IPS DF 6.9 (cell line): ENCODE results near the gene WARS2.

Experiments used
- DNase-seq: peaks from one replicate; pipeline ENCODE4 v3.0.0-alpha.2; 2013; ENCODE audit warnings: low read depth, low spot score
- H3K27ac ChIP-seq: one replicate; pipeline ENCODE4 v1.5.1; 2013; ENCODE audit warnings: low read length, control low read depth
- H3K27me3 ChIP-seq: 2 replicates; pipeline ENCODE4 v1.6.1; 2013; ENCODE audit warnings: mild to moderate bottlenecking, low read length; ENCODE audit not compliant: control insufficient read depth, insufficient read depth
- H3K36me3 ChIP-seq: 2 replicates; pipeline ENCODE4 v1.6.1; 2013; ENCODE audit warnings: low read length; ENCODE audit not compliant: control insufficient read depth, insufficient read depth
- H3K4me1 ChIP-seq: 2 replicates; pipeline ENCODE4 v1.6.1; 2013; ENCODE audit warnings: low read length; ENCODE audit not compliant: control insufficient read depth, insufficient read depth
- H3K4me3 ChIP-seq: 2 replicates; pipeline ENCODE4 v1.5.1; 2013; ENCODE audit warnings: mild to moderate bottlenecking, low read length
- H3K9me3 ChIP-seq: 2 replicates; pipeline ENCODE4 v1.6.1; 2013; ENCODE audit warnings: low read length, inconsistent platforms; ENCODE audit not compliant: control insufficient read depth, insufficient read depth
- WGBS: extraction: QIAGEN DNeasy Blood & Tissue Kit; methylation state at CpG from one replicate; pipeline ENCODE4 v1.1.7; 2013; ENCODE audit warnings: mixed read lengths, missing lambda C conversion rate; ENCODE audit not compliant: insufficient read length, insufficient coverage; 5-methylcytosine and 5-hydroxymethylcytosine counted together

Gene WARS2

GRCh38 chr1:119045096-119045746 lies 95.2 kb downstream of the WARS2 start:
- Histone ChIP-seq H3K4me3 (no peak overlapping the region), H3K9me3 (no peaks in the 10 kb centered on the region), H3K4me1 (no peaks in the 10 kb centered on the region), H3K27me3 (no peaks in the 10 kb centered on the region), H3K27ac (no peak overlapping the region), H3K36me3 (no peaks in the 10 kb centered on the region)
- whole genome bisulfite sequencing, result no CpG with 5 or more reads among the region's 1 CpG
- DNase-seq, result no peak

GRCh38 chr1:119040906-119041305 lies 99.5 kb downstream of the WARS2 start:
- Histone ChIP-seq H3K4me1 (no peaks in the 10 kb centered on the region), H3K27ac (no peak overlapping the region), H3K36me3 (no peaks in the 10 kb centered on the region), H3K9me3 (no peaks in the 10 kb centered on the region), H3K4me3 (no peak overlapping the region), H3K27me3 (no peaks in the 10 kb centered on the region)
- DNase-seq, result no peak
- WGBS, result no CpG with 5 or more reads among the region's 2 CpGs

- Histone ChIP-seq H3K4me1 (no peaks in the 10 kb centered on the region), H3K9me3 (no peaks in the 10 kb centered on the region), H3K27me3 (no peaks in the 10 kb centered on the region), H3K36me3 (no peaks in the 10 kb centered on the region), H3K4me3 (no peak overlapping the region), H3K27ac (no peak overlapping the region)
- no CpG with 5 or more reads among the region's 2 CpGs for WGBS
- DNase-seq, result no peak
Measured at GRCh38 chr1:119040489-119040888, 100.0 kb downstream of the WARS2 start.

- DNase-seq, result no peak
- Histone ChIP-seq H3K36me3 (no peaks in the 10 kb centered on the region), H3K9me3 (no peaks in the 10 kb centered on the region), H3K4me3 (no peak overlapping the region), H3K4me1 (no peaks in the 10 kb centered on the region), H3K27ac (no peak overlapping the region), H3K27me3 (no peaks in the 10 kb centered on the region)
- WGBS, result no CpG with 5 or more reads among the region's 2 CpGs
Measured at GRCh38 chr1:119038363-119038762, 102.1 kb downstream of the WARS2 start.

GRCh38 chr1:119034359-119034758 lies 106.1 kb downstream of the WARS2 start:
- Histone ChIP-seq H3K9me3 (no peaks in the 10 kb centered on the region), H3K4me1 (no peaks in the 10 kb centered on the region; the same call in 1 of the 2 replicates), H3K27ac (no peak overlapping the region), H3K36me3 (peaks cover 2% of the 10 kb centered on the region; the same call in 1 of the 2 replicates), H3K4me3 (no peak overlapping the region), H3K27me3 (no peaks in the 10 kb centered on the region)
- no peak for DNase-seq

- WGBS, result no CpG with 5 or more reads among the region's 22 CpGs
- Histone ChIP-seq H3K9me3 (no peaks in the 10 kb centered on the region), H3K4me3 (no peak overlapping the region), H3K27me3 (no peaks in the 10 kb centered on the region), H3K4me1 (no peaks in the 10 kb centered on the region; the same call in 1 of the 2 replicates), H3K36me3 (peaks cover 2% of the 10 kb centered on the region; the same call in 1 of the 2 replicates), H3K27ac (no peak overlapping the region)
- DNase-seq, result no peak
Measured at GRCh38 chr1:119032986-119033385, 107.5 kb downstream of the WARS2 start.

- H3K27ac ChIP-seq, result no peak overlapping the region
- H3K9me3 ChIP-seq, result no peaks in the 10 kb centered on the region
- no peak overlapping the region for H3K4me3 ChIP-seq
- no peaks in the 10 kb centered on the region; the same call in 1 of the 2 replicates for H3K36me3 ChIP-seq
- H3K4me1 ChIP-seq, result no peaks in the 10 kb centered on the region
- WGBS, result no CpG with 5 or more reads among the region's 1 CpG
- DNase-seq, result no peak
- H3K27me3 ChIP-seq, result no peaks in the 10 kb centered on the region
Measured at GRCh38 chr1:119027759-119028158, 112.7 kb downstream of the WARS2 start.

GRCh38 chr1:119026956-119027355 lies 113.5 kb downstream of the WARS2 start:
- Histone ChIP-seq H3K27me3 (no peaks in the 10 kb centered on the region), H3K9me3 (no peaks in the 10 kb centered on the region), H3K27ac (no peak overlapping the region), H3K36me3 (no peaks in the 10 kb centered on the region), H3K4me3 (no peak overlapping the region), H3K4me1 (no peaks in the 10 kb centered on the region)
- no peak for DNase-seq
- WGBS, result no CpG with 5 or more reads among the region's 5 CpGs

GRCh38 chr1:119015547-119015946 lies 124.9 kb downstream of the WARS2 start:
- H3K27me3 ChIP-seq, result no peaks in the 10 kb centered on the region
- H3K9me3 ChIP-seq, result no peaks in the 10 kb centered on the region
- H3K4me3 ChIP-seq, result no peak overlapping the region
- H3K27ac ChIP-seq, result no peak overlapping the region
- WGBS, result no CpG with 5 or more reads among the region's 2 CpGs
- DNase-seq, result no peak
- H3K4me1 ChIP-seq, result no peaks in the 10 kb centered on the region
- H3K36me3 ChIP-seq, result no peaks in the 10 kb centered on the region; the same call in 1 of the 2 replicates

- Histone ChIP-seq H3K27ac (no peak overlapping the region), H3K9me3 (no peaks in the 10 kb centered on the region), H3K4me3 (no peak overlapping the region), H3K4me1 (peaks cover 4% of the 10 kb centered on the region; the same call in 1 of the 2 replicates), H3K27me3 (peaks cover 13% of the 10 kb centered on the region), H3K36me3 (no peaks in the 10 kb centered on the region; the same call in 1 of the 2 replicates)
- 100% methylated on average over 2 of the region's 5 CpGs for WGBS
- DNase-seq, result no peak
Measured at GRCh38 chr1:119012383-119012782, 128.1 kb downstream of the WARS2 start.

GRCh38 chr1:119011706-119012105 lies 128.7 kb downstream of the WARS2 start:
- no CpG with 5 or more reads among the region's 3 CpGs for WGBS
- no peak for DNase-seq
- peaks cover 20% of the 10 kb centered on the region for H3K27me3 ChIP-seq
- H3K9me3 ChIP-seq, result no peaks in the 10 kb centered on the region
- no peak overlapping the region for H3K27ac ChIP-seq
- no peak overlapping the region for H3K4me3 ChIP-seq
- H3K4me1 ChIP-seq, result peaks cover 4% of the 10 kb centered on the region; the same call in 1 of the 2 replicates
- H3K36me3 ChIP-seq, result no peaks in the 10 kb centered on the region; the same call in 1 of the 2 replicates
